ENCODE data around the gene GIPC1. TPM values are rescaled to one million over a fixed set of nuclear protein-coding genes. Genes with fewer than 3 reads are reported as not detected.

The GIPC1 gene
- polyA plus RNA-seq, 1 of the 3 experiments (the other 2 are of a cell fraction): 144 TPM

DNA sequence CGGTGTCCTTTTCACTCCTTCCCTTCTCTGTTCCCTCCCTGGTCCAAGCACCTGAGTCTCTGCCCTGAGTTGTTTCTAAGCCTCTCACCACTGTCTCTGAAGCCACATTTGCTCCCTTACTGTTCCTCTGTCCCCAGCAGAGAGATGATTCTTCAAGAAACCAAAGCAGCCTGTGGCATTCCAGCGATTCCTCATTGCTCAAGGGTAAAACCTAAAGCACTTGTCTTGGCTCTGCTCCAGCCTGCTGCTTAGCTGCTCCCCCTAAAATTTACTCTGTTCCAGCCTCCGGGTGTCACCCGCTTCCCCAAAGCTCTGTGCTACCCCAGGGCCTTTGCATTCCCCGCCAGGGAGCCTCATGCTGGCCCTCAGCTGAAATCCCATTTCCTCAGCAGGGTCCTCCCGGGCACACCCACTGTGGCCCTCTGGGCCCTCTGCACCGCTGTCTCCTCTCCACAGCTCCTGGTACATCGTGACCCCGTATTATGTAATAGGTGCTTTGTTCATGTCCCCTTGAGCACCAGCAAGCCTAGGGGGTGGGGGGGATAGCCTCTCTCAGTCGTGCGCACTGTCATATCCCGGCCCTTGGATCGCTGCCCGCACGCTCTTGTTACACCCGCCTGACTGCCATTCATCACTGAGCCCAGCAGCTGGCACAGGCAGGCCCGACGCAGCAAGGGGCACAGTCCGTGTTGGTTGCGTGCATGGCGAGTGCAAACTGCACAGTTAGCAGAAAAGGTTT is 49.2 kb upstream of the GIPC1 start:
- POLR2A ChIA-PET: no interaction called here

DNA sequence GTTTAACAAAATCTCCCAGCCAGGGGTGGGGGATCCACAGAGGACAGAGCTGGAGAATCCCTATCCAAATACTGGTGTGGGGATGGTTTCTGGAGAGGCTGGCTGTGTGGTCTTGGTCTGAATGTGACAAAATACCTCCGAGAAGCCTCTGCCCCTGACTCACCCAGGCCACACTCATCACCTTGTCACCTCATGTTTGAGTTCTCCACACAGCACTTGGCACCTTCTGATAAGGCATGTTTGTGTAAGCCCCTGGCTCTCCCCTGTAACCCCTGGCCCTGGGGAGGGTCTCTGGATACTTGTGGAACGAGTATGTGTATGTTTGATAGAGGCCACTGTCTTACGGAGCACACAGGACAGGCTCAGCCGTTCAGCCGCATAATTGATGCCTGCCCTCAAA is 48.1 kb upstream of the GIPC1 start:
- H2AFZ ChIP-seq (ENCODE audit: low read depth): no peak overlapping the region

More for the DNA sequence above, 49.2 kb upstream of the GIPC1 start:
- no peak overlapping the region for H3K4me2 ChIP-seq
- H3K27ac ChIP-seq (ENCODE audit: low read depth in 2 of 2, low read length in 1 of 2): no peak overlapping the region
- H3K79me2 ChIP-seq (ENCODE audit: insufficient read depth): peaks cover 40% of the 10 kb centered on the region
- H3K9me3 ChIP-seq: no peaks in the 10 kb centered on the region
- H3K9ac ChIP-seq: no peak overlapping the region
- CTCF ChIA-PET: interaction anchor here (0.5 to 3.5 kb wide), 4 partner anchors 9 to 32 kb away, joined by 3 to 35 read pairs (median 6); no protein-coding TSS in a partner anchor
- H4K20me1 ChIP-seq (ENCODE audit: insufficient read depth): no peaks in the 10 kb centered on the region
- peaks cover 0 to 2% of the 10 kb centered on the region in 2 experiments; a peak in 1 of 4 replicates for H3K4me1 ChIP-seq (ENCODE audit: control insufficient read depth in 1 of 2, insufficient read depth in 2 of 2, low read depth in 1 of 2, low read length in 1 of 2)
- H3F3A ChIP-seq (replicated peaks; ENCODE audit: insufficient read depth): no peaks in the 10 kb centered on the region
- TF ChIP-seq FOXM1 (IDR thresholded peaks at IDR 0.05; ENCODE audit: low read depth): no peak
- no peak for TF ChIP-seq EP300 (IDR thresholded peaks at IDR 0.05; ENCODE audit: borderline replicate concordance in 1 of 2, low read depth in 1 of 2, low read length in 1 of 2)
- no peak for TF ChIP-seq POLR2AphosphoS5 (IDR thresholded peaks at IDR 0.05; ENCODE audit: low read depth, low read length)
- TF ChIP-seq CHD2 (IDR thresholded peaks at IDR 0.05; ENCODE audit: low read length, partially characterized antibody): no peak
- no peak for TF ChIP-seq TCF12 (IDR thresholded peaks at IDR 0.05)
- no peak for TF ChIP-seq TAF1 (IDR thresholded peaks at IDR 0.05; ENCODE audit: borderline replicate concordance, low read depth, low read length)
- no peak for TF ChIP-seq RCOR1 (IDR thresholded peaks at IDR 0.05; ENCODE audit: low read length)
- no peak for TF ChIP-seq FOSL2 (IDR thresholded peaks at IDR 0.05; ENCODE audit: borderline replicate concordance, low read depth)
- no peak for TF ChIP-seq RAD21 (IDR thresholded peaks at IDR 0.05; ENCODE audit: low read length)
- no peak for TF ChIP-seq JUND (IDR thresholded peaks at IDR 0.05)
- no peak for TF ChIP-seq NRF1 (IDR thresholded peaks at IDR 0.05; ENCODE audit: low read depth, low read length)
- no peak for DNase-seq
- no peaks in the 10 kb centered on the region for H3K9me2 ChIP-seq
- H3K36me3 ChIP-seq (replicated peaks in 1 of 2; ENCODE audit: control insufficient read depth in 1 of 2, insufficient read depth in 2 of 2, low read length in 1 of 2): no peaks in the 10 kb centered on the region
- WGBS (ENCODE audit: low lambda C conversion rate): 98% methylated on average over 21 of the region's 21 CpGs
- no peak overlapping the region for H3K4me3 ChIP-seq (ENCODE audit: low read depth in 2 of 2, low read length in 1 of 2)
- H2AFZ ChIP-seq (ENCODE audit: low read depth): no peak overlapping the region
- H3K27me3 ChIP-seq (ENCODE audit: insufficient read depth): no peaks in the 10 kb centered on the region

More for the DNA sequence above, 48.1 kb upstream of the GIPC1 start:
- Histone ChIP-seq H3F3A (replicated peaks; ENCODE audit: insufficient read depth) (no peaks in the 10 kb centered on the region), H3K27me3 (ENCODE audit: insufficient read depth) (no peaks in the 10 kb centered on the region), H4K20me1 (ENCODE audit: insufficient read depth) (no peaks in the 10 kb centered on the region), H3K4me1 (ENCODE audit: control insufficient read depth in 1 of 2, insufficient read depth in 2 of 2, low read depth in 1 of 2, low read length in 1 of 2) (no peaks in the 10 kb centered on the region; a peak in 1 of 4 replicates), H3K4me2 (no peak overlapping the region), H3K9me2 (no peaks in the 10 kb centered on the region), H3K9me3 (no peaks in the 10 kb centered on the region), H3K4me3 (ENCODE audit: low read depth in 2 of 2, low read length in 1 of 2) (no peak overlapping the region), H3K36me3 (replicated peaks in 1 of 2; ENCODE audit: control insufficient read depth in 1 of 2, insufficient read depth in 2 of 2, low read length in 1 of 2) (no peaks in the 10 kb centered on the region), H3K27ac (ENCODE audit: low read depth in 2 of 2, low read length in 1 of 2) (no peak overlapping the region), H3K79me2 (ENCODE audit: insufficient read depth) (peaks cover 40% of the 10 kb centered on the region), H3K9ac (no peak overlapping the region)
- WGBS (ENCODE audit: low lambda C conversion rate): 88% methylated on average over 2 of the region's 5 CpGs
- DNase-seq: peak; percentile 16
- CTCF ChIA-PET: interaction anchor here (1.3 to 1.7 kb wide), 2 partner anchors 10 to 13 kb away, joined by 3 to 9 read pairs; no protein-coding TSS in a partner anchor
- TF ChIP-seq EZH2phosphoT487 (IDR thresholded peaks at IDR 0.05; ENCODE audit: borderline replicate concordance, low read depth) (no peak), CHD2 (IDR thresholded peaks at IDR 0.05; ENCODE audit: low read length, partially characterized antibody) (no peak), RCOR1 (IDR thresholded peaks at IDR 0.05; ENCODE audit: low read length) (no peak)
- POLR2A ChIA-PET: no interaction called here
